BE2C (cell line): ENCODE results near the gene ZBTB47.

ENCODE experiments used
- DNase-seq: peaks from one replicate; pipeline ENCODE4 v3.0.0-alpha.2; 2020
- H3K27me3 ChIP-seq: fragments of 250-450 bp; sonication (Bioruptor Pico); 2 replicates; pipeline ENCODE4 v1.5.1; 2020; ENCODE audit warnings: mild to moderate bottlenecking
- H3K36me3 ChIP-seq: fragments of 250-450 bp; sonication (Bioruptor Pico); 2 replicates; pipeline ENCODE4 v1.5.1; 2020; ENCODE audit warnings: mild to moderate bottlenecking
- H3K4me1 ChIP-seq: fragments of 250-450 bp; sonication (Bioruptor Pico); 2 replicates; pipeline ENCODE4 v1.5.1; 2020
- H3K4me3 ChIP-seq: 2 replicates; pipeline ENCODE4 v1.5.1; 2011; ENCODE audit warnings: low read depth, low read length
- H3K9me3 ChIP-seq: fragments of 250-450 bp; sonication (Bioruptor Pico); 2 replicates; pipeline ENCODE4 v1.5.1; 2020
- CTCF ChIP-seq: IDR thresholded peaks from 2 replicates; pipeline ENCODE4 v1.5.1; 2012; ENCODE audit warnings: mild to moderate bottlenecking, low read depth, low read length

Gene ZBTB47

GRCh38 chr3:42667523-42668412 lies 14.3 kb downstream of the ZBTB47 start:
- Histone ChIP-seq H3K4me1 (peaks cover 2% of the 10 kb centered on the region; the same call in 1 of the 2 replicates), H3K36me3 (no peaks in the 10 kb centered on the region), H3K4me3 (no peak overlapping the region), H3K9me3 (no peaks in the 10 kb centered on the region), H3K27me3 (no peaks in the 10 kb centered on the region)
- TF ChIP-seq CTCF, result no peak
- DNase-seq, result peak; percentile 72

DNA sequence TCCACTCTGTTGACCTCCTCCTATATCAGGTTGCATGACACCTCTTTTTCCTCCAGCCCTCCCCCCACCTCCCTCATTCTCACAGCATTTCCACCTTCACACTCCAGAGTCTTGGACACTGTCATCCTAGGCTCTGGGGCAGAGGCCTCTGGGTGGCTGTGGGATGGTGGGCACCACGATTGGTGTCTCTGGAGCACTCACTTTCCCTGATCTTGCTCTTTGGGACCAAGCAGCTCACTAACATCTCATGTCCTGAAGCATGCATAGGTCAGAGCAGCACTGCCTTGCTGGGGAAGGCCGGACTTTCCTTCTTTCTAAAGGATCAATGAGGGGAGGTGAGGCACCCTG lies 14.9 kb downstream of the ZBTB47 start:
- H3K4me1 ChIP-seq, result peaks cover 2% of the 10 kb centered on the region; the same call in 1 of the 2 replicates
- no peak overlapping the region for H3K4me3 ChIP-seq
- no peaks in the 10 kb centered on the region for H3K36me3 ChIP-seq
- no peaks in the 10 kb centered on the region for H3K27me3 ChIP-seq
- TF ChIP-seq CTCF, result no peak
- no peaks in the 10 kb centered on the region for H3K9me3 ChIP-seq
- no peak for DNase-seq

DNA sequence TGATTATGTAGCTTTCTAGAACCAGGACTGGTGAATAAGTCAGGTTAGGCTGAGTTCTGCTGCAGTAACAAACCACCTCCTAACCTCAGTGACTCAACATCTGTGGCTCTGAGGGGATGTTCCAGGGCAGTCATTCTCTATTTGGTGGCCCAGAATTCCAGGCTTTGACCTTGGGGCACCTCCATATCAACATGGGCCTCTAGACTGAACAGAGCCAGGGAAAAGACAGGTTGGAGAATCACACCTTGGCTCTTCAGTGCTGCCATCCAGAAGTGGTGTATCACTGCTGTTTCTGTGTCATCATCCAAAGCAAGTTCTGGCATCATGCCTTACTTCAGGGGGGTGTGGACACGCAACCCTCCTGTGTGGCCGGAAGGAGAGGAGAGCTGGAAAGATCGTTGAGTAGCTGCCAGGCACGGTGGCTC lies 15.3 kb downstream of the ZBTB47 start:
- peaks cover 2% of the 10 kb centered on the region; the same call in 1 of the 2 replicates for H3K4me1 ChIP-seq
- no peak for DNase-seq
- no peaks in the 10 kb centered on the region for H3K27me3 ChIP-seq
- no peak overlapping the region for H3K4me3 ChIP-seq
- H3K36me3 ChIP-seq, result no peaks in the 10 kb centered on the region
- TF ChIP-seq CTCF, result no peak
- H3K9me3 ChIP-seq, result no peaks in the 10 kb centered on the region

DNA sequence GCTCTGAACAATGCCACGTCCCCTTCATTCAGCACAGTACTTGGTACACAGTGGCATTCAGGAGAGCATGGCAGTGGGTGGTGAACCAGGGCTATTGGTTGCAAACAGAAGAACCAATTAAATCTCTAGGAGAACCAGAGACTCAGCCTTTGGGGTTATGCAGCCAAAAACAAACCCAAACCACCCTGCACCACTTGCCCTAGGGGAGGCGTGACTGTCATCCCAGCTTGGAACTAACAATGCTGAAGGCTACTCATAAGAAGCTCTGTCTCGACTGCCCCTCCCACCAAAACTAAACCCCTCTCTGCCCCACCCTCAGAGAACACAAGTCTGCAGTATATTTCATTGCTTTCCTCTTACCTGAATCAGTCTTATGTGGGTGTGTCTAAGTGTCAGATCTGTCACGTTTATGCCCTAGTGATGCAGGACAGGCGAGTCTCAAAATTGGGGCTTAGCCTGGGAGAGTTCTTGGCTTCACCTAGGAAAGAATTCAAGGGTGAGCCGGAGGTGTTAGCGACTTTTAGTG lies 16.6 kb downstream of the ZBTB47 start:
- no peaks in the 10 kb centered on the region for H3K36me3 ChIP-seq
- no peak for DNase-seq
- no peaks in the 10 kb centered on the region for H3K27me3 ChIP-seq
- peaks cover 2% of the 10 kb centered on the region; the same call in 1 of the 2 replicates for H3K4me1 ChIP-seq
- no peak for TF ChIP-seq CTCF
- no peak overlapping the region for H3K4me3 ChIP-seq
- no peaks in the 10 kb centered on the region for H3K9me3 ChIP-seq

DNA sequence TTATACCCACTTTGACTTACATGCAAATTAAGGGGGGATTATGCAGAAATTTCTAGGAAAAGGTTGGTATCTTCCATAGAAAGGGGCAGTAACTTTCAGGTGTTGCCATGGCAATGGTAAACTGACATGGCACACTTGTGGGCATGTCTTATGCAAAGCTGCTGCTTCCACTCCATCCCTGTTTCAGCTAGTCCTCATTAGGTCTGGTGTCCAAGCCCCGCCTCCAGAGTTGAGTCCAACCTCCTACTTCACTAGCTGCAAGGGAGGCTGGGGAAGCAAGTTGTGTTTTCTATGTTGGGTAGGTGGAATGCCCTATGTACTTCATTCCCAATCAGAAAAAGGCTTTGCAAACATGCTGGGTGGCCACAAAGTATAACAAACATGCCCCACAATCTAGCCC lies 17.2 kb downstream of the ZBTB47 start:
- no peaks in the 10 kb centered on the region for H3K27me3 ChIP-seq
- no peaks in the 10 kb centered on the region for H3K36me3 ChIP-seq
- H3K4me1 ChIP-seq, result peaks cover 2% of the 10 kb centered on the region; the same call in 1 of the 2 replicates
- DNase-seq, result no peak
- no peak overlapping the region for H3K4me3 ChIP-seq
- no peak for TF ChIP-seq CTCF
- no peaks in the 10 kb centered on the region for H3K9me3 ChIP-seq

DNA sequence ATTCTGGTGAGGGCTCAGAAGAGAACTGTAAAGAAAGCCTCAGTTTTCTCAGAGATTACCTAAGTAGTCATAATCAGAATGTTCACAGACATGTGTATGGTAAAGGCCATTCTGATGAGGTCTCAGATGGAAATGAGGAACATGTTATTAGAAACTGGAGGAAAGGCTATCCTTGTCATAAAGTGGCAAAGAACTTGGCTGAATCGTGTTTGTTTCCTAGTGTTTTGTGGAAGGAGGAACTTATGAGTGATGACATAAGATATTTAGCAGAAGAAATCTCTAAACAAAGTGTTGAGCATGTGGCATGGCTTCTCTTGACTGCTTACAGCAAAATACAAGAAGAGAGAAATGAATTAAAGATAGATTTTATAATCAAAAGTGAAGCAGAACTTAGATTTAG lies 19.0 kb downstream of the ZBTB47 start:
- no peaks in the 10 kb centered on the region; the same call in 1 of the 2 replicates for H3K4me1 ChIP-seq

More for the DNA sequence above, 19.0 kb downstream of the ZBTB47 start:
- H3K4me3 ChIP-seq, result no peak overlapping the region
- TF ChIP-seq CTCF, result no peak
- no peak for DNase-seq
- H3K27me3 ChIP-seq, result no peaks in the 10 kb centered on the region
- no peaks in the 10 kb centered on the region for H3K9me3 ChIP-seq
- no peaks in the 10 kb centered on the region for H3K36me3 ChIP-seq
